SH-SY5Y (cell line): ENCODE results near the gene NAXD.

Source experiments
- GATA2 ChIP-seq: IDR thresholded peaks from 2 replicates; pipeline ENCODE4 v1.6.1; 2011; ENCODE audit warnings: mild to moderate bottlenecking, low read depth, low read length
- GATA3 ChIP-seq: IDR thresholded peaks from 2 replicates; pipeline ENCODE4 v1.6.1; 2011; ENCODE audit warnings: low read depth, mild to moderate bottlenecking, low read length, moderate library complexity

DNA sequence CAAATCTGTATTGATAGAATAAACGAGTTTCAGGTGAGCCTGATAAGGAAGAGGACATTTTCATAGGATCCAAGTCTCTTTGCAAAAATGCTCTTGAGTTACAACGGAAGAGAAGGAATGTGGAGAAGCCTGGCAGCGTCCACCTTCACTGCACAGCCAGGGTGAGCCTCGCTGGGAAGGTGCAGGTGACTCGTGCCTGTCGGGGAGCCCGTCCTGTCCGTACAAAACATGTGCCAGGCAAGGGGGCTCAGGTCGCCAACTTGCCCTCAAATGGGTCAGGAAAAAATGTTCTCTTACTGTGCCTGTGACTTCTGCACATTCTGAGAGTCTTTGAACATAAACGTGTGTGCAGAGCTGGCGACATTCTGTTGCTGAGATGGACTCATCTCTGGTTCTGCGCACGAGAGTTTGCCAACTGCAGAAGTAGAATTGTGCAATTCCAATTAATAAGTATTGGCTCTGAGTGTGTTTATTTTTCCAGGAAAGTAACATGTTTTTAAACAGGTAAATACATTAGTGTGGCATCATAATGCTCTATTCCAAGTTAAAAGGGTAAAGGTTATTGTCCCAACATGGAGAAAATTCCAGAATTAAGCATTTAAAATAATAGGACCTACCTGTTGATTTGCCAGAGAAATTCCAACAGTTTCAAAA, 28.6 kb downstream of the NAXD start:
- TF ChIP-seq GATA2: no peak
- no peak for TF ChIP-seq GATA3
